IPS-11a (cell line): ENCODE results near the gene SULT1C2.
"Not testable (repeated sequence)": the region's sequence is repeated elsewhere in the genome, so short reads cannot be mapped to it uniquely, and the experiment has no call there.

Source experiments
- H3K4me3 ChIP-seq: one replicate; pipeline ENCODE4 v1.5.1; 2013; ENCODE audit warnings: low read depth, low read length, control low read depth

The SULT1C2 gene

DNA sequence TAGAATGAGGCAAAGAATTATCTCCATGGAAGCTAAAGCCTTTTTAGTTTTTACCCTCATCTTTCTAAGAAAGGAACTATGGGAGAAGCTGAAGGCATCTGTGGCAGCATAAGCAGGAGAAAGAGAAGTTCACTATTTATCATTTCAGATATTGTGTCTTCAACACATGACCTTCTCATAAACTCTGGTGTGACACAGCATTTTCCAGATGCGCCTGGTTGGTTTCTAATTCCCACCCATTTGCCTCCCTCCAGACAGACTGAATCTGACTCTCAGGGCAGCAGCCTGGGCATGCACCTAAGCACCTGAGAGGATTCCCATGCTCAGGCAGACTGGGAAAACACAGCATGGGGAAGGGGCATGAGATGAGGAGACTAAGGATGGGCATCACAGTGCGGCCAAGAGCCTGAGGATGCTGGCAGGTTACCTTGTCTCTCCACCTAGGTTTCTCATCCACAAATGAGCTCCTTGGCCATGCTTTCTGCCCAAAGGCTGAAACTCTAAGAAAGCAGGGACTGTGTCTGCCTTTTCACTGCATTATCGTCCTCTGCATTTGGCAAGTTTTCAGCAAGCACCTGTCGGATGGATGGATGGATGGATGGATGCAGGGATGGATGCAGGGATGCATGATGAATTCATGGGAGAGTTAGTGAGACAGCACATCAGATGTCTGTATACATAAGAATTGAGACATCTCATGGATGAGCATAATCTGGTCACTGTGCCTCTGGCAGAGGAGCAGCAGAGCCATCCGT, 60.3 kb downstream of the SULT1C2 start:
- no peak overlapping the region for H3K4me3 ChIP-seq

DNA sequence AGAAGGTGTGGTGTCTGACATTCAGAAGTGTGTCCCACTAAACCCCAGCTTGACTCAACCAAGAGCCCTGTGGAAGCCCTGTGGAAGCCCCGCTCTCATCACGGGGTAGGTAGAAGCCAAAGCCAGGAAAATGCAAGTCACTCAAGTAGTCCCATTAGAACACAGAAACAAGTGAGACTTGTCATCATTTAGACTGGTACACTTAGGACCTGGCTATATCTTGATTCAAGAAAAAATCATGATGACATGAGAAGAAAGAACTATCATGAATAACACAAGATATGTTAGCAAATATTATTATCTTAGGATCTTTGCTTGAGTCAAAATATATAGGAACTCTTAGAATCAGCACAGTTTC, 60.9 kb downstream of the SULT1C2 start:
- no peak overlapping the region for H3K4me3 ChIP-seq

DNA sequence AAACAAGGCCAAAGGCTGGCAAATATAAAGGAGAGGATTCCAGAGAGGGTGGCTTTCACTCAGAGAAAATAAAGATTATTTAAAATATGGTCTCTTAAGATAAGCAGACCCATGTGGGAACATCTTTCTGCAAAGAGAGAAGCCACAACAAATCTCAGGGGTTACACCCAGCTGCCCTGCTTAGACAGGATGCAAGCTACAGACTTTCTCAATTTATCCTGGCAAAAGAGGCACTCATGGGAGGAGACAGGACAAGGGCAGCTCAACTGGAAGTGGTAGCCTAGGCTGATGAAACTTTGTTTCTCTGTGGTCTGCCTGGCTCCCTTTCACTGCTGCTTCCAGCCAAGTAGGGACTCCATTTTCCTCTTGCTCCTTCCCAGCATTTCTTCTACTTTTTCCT, 63.2 kb downstream of the SULT1C2 start:
- H3K4me3 ChIP-seq = no peak overlapping the region

DNA sequence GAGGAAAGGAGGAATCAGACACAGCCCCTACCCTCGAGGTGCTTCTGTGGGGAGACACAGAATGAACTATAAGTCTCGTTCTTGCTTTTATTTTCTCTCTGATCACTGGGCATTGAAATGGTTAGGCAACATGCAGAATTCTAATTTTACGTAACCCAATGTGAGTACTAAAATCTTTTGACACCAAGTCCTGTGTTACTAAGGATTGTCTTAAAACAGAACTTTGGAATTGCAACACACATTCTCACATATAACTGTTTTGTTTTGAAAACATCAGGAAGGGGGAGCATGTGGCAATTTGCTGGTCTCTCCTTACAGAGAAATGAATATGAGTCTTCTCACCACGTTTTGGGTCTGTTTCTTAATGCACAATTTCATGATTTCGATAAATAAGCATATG, 65.4 kb downstream of the SULT1C2 start:
- H3K4me3 ChIP-seq = no peak overlapping the region

DNA sequence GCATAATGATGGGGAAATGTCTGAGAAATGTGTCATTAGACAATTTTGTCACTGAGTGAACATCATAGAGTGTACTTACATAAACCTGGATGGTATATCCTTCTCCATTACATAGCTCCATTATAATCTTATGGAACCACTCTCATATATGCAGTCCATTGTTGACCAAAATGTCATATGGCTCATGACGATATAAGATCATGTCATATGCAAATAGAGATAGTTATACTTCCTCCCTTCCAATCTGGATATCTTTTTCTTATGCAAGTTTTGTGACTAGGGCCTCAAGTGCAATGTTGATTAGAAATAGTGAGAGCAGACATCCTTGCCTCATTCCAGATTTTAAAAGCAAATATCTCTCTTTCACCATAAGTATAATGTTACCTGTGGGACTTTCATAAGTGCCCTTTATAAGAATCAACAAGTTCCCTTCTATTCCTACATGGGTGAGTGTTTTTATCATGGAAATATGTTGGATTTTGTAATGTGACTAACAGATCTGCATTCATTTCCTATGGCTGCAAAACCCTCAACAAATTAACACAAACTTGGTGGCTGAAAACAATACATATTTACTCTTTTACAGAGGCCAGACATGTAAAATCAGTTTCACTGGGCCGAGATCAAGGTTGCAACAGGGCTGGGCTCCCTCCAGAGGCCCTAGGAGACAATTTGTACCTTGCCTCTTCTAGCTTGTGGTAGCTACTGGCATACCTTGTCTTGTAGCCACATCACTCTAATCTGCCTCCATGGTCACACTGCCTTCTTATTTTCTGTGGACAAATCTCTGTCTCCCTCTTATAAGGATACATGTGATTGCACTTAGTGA, 67.4 kb downstream of the SULT1C2 start:
- no peak overlapping the region for H3K4me3 ChIP-seq

DNA sequence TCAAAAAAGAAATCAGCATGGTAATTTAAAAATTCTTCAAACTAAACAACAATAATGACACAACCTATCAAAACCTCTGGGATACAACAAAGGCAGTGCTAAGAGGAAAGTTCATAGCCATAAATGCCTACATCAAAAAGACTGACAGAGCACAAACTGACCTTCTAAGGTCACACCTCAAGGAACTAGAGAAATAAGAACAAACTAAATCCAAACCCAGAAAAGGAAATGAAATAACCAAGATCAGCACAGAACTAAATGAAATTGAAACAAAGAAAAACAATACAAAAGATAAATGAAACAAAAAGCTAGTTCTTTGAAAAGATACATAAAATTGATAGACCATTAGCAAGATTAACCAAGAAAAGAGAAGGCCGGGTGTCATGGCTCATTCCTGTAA, 70.6 kb downstream of the SULT1C2 start:
- not testable (repeated sequence) for H3K4me3 ChIP-seq
